GM12878 (cell line): Measurements from ENCODE around the gene KCNAB2. TPM values are rescaled to one million over a fixed set of nuclear protein-coding genes. Genes with fewer than 3 reads are reported as not detected.

Source experiments
- BMI1 ChIP-seq: fragments of 450-650 bp; IDR thresholded peaks from 2 replicates; pipeline ENCODE4 v1.6.1; 2016; ENCODE audit warnings: mild to moderate bottlenecking, moderate library complexity, borderline replicate concordance
- LARP7 ChIP-seq: fragments of 450-650 bp; IDR thresholded peaks from 2 replicates; pipeline ENCODE4 v1.6.1; 2017; ENCODE audit warnings: mild to moderate bottlenecking
- NBN ChIP-seq: fragments of 450-650 bp; IDR thresholded peaks from 2 replicates; pipeline ENCODE4 v1.6.1; 2016
- TCF3 ChIP-seq: IDR thresholded peaks from 2 replicates; pipeline ENCODE4 v1.6.1; 2012; ENCODE audit warnings: low read depth, mild to moderate bottlenecking, low read length, borderline replicate concordance; ENCODE audit not compliant: insufficient read depth
- polyA plus RNA-seq, 11 experiments: library from polyadenylated mRNA; depleted of rRNA in 4 of 11; unstranded in 6 of 11; stranded (reverse) in 5 of 11; fragments of >200 nt; fragmentation: Nextera tagmentation in 4 of 11; fragmentation: Illumina TruSeq in 1 of 11; extraction: Ambion mirVana in 4 of 11; extraction: Trizol in 1 of 11; gene quantifications; 1 replicate in 1 of 11; 2 replicates in 10 of 11; pipeline versions ENCODE4 v1.2.1 to v1.2.3, GENCODE V29; 2011 to 2016; ENCODE audit warnings: inconsistent platforms in 2 of 11, missing spikeins in 2 of 11, low read depth in 1 of 11
- total RNA-seq, 4 experiments: library from RNA; depleted of rRNA in 3 of 4; stranded (reverse); fragments of >200 nt in 3 of 4; fragmentation: Illumina TruSeq in 1 of 4; extraction: Trizol in 1 of 4; gene quantifications; 2 replicates each; pipeline versions ENCODE4 v1.2.1 to v1.2.3, GENCODE V29; 2013 to 2021
- TF ChIP-seq, protein P1 (sequence below): IDR thresholded peaks from 2 replicates; pipeline ENCODE4 v1.6.1; 2011; ENCODE audit warnings: low read depth, low read length, improper control_type of control experiment, borderline replicate concordance
- TF ChIP-seq, protein P2 (sequence below): fragments of 450-650 bp; IDR thresholded peaks from 2 replicates; pipeline ENCODE4 v1.6.1; 2014; ENCODE audit warnings: mild to moderate bottlenecking
- TF ChIP-seq, protein P3 (sequence below): IDR thresholded peaks from 2 replicates; pipeline ENCODE4 v1.6.1; 2012; ENCODE audit warnings: mild to moderate bottlenecking, low read depth, low read length

KCNAB2 gene
- total and polyA plus RNA-seq, 10 of the 15 experiments (the other 5 are each of a cell fraction or from before 2014, with no cell fraction given) = 2.9 to 123 (median 62.4) TPM

DNA sequence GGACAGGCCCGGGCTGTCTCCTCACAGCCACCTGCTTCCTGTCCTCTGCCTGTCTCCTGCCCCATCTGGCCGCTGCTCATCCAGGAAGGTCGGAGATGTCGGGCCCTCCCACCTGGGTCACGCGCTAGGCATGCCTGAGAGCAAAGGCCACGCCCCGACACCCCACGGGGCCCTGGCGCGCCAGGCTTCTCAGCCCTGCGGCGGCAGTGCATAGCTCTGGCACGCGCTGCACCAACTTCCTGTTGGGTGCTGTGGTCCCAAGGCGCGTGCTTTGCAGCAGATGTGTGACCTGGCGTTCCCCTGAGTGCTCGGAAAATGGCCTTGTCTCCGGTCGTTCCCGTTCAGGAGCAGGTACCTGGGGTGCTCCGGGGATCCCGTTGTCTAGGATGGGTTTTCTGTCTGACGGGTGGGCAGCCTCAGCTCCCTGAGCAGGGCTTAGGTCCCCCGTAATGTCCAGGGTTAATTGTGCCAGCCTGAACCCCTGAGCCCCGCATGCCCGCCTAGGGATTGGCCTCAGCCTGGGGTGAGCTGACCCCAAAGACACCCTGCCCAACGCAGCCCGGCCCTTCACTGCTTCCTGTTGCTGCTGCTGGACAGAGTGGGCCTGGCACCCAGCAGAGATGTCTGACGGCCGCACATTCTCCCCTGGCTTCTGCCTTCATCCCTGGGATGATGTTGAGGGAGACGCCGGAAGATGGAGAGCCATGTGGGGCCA is 19.4 kb upstream of the KCNAB2 start (continued):
- TF ChIP-seq, protein P1, sequence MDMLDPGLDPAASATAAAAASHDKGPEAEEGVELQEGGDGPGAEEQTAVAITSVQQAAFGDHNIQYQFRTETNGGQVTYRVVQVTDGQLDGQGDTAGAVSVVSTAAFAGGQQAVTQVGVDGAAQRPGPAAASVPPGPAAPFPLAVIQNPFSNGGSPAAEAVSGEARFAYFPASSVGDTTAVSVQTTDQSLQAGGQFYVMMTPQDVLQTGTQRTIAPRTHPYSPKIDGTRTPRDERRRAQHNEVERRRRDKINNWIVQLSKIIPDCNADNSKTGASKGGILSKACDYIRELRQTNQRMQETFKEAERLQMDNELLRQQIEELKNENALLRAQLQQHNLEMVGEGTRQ = peak; percentile 22
- TF ChIP-seq, protein P2, sequence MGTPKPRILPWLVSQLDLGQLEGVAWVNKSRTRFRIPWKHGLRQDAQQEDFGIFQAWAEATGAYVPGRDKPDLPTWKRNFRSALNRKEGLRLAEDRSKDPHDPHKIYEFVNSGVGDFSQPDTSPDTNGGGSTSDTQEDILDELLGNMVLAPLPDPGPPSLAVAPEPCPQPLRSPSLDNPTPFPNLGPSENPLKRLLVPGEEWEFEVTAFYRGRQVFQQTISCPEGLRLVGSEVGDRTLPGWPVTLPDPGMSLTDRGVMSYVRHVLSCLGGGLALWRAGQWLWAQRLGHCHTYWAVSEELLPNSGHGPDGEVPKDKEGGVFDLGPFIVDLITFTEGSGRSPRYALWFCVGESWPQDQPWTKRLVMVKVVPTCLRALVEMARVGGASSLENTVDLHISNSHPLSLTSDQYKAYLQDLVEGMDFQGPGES = no peak
- no peak for TF ChIP-seq BMI1
- TF ChIP-seq TCF3 = peak; percentile 84
- peak; percentile 62; the same call in 1 of the 2 replicates for TF ChIP-seq LARP7
- peak; percentile 61; the same call in 1 of the 2 replicates for TF ChIP-seq NBN
- TF ChIP-seq, protein P3, sequence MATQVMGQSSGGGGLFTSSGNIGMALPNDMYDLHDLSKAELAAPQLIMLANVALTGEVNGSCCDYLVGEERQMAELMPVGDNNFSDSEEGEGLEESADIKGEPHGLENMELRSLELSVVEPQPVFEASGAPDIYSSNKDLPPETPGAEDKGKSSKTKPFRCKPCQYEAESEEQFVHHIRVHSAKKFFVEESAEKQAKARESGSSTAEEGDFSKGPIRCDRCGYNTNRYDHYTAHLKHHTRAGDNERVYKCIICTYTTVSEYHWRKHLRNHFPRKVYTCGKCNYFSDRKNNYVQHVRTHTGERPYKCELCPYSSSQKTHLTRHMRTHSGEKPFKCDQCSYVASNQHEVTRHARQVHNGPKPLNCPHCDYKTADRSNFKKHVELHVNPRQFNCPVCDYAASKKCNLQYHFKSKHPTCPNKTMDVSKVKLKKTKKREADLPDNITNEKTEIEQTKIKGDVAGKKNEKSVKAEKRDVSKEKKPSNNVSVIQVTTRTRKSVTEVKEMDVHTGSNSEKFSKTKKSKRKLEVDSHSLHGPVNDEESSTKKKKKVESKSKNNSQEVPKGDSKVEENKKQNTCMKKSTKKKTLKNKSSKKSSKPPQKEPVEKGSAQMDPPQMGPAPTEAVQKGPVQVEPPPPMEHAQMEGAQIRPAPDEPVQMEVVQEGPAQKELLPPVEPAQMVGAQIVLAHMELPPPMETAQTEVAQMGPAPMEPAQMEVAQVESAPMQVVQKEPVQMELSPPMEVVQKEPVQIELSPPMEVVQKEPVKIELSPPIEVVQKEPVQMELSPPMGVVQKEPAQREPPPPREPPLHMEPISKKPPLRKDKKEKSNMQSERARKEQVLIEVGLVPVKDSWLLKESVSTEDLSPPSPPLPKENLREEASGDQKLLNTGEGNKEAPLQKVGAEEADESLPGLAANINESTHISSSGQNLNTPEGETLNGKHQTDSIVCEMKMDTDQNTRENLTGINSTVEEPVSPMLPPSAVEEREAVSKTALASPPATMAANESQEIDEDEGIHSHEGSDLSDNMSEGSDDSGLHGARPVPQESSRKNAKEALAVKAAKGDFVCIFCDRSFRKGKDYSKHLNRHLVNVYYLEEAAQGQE = no peak; the same call in 1 of the 2 replicates
- TF ChIP-seq, all 136 proteins: peak for 43
